ENCODE data around the gene ZNF70.

Gene ZNF70

GRCh38 chr22:23760056-23760455 is 9.1 kb upstream of the ZNF70 start:
- Histone ChIP-seq H3K36me3 (ENCODE audit: insufficient read depth, low read length) (peaks cover 4% of the 10 kb centered on the region), H3K27me3 (ENCODE audit: insufficient read depth, low read length) (no peaks in the 10 kb centered on the region), H3K4me1 (ENCODE audit: insufficient read depth, low read length) (peaks cover 8% of the 10 kb centered on the region), H3K9me3 (ENCODE audit: low read length) (no peaks in the 10 kb centered on the region), H2AFZ (ENCODE audit: low read depth, low read length) (no peak overlapping the region), H3K4me3 (ENCODE audit: low read length) (no peak overlapping the region)

DNA sequence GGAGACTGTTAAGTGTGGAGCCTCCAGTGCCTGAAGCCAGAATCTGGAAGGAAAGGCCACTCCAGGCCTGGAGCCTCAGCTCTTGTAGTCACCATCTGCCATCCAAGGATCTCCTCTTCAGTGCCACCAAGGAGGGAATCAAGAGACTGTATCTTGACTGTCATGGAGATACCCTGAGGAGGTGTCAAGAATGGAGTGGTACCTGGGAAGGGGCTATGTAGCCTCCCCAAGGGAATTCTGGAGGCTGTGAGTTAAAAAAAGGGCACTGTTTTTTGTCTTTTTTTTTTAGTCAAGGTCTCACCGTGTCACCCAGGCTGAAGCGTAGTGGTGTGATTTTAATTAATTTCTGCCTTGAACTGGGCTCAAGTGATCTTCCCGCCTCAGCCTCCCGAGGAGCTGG is 8.7 kb upstream of the ZNF70 start:
- no peaks in the 10 kb centered on the region for H3K27me3 ChIP-seq (ENCODE audit: insufficient read depth, low read length)
- no peak overlapping the region for H3K4me3 ChIP-seq (ENCODE audit: low read length)
- no peak overlapping the region for H2AFZ ChIP-seq (ENCODE audit: low read depth, low read length)
- no peaks in the 10 kb centered on the region for H3K36me3 ChIP-seq (ENCODE audit: insufficient read depth, low read length)
- peaks cover 8% of the 10 kb centered on the region for H3K4me1 ChIP-seq (ENCODE audit: insufficient read depth, low read length)
- no peaks in the 10 kb centered on the region for H3K9me3 ChIP-seq (ENCODE audit: low read length)

DNA sequence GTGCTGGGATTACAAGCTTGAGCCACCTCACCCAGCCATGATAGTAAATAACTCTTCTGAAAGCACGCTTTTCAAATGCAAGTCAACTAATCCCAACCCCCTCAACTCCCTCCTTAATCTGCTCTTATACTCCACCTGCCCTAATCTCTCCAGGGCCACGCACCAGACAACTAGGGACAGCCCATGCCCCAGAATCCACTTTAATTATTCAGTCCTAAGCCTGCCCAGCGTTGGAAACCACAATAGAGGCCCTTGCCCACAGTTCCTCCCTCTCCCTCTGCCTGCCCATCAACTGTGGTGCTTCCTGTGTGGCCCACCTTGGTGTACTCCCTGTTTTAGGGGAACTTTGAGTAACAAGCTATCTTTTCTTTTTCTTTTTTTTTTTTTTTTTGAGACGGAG is 6.0 kb upstream of the ZNF70 start:
- Histone ChIP-seq H3K4me3 (ENCODE audit: low read length) (no peak overlapping the region), H3K9me3 (ENCODE audit: low read length) (no peaks in the 10 kb centered on the region), H3K36me3 (ENCODE audit: insufficient read depth, low read length) (no peaks in the 10 kb centered on the region), H2AFZ (ENCODE audit: low read depth, low read length) (no peak overlapping the region), H3K4me1 (ENCODE audit: insufficient read depth, low read length) (no peaks in the 10 kb centered on the region), H3K27me3 (ENCODE audit: insufficient read depth, low read length) (no peaks in the 10 kb centered on the region)

DNA sequence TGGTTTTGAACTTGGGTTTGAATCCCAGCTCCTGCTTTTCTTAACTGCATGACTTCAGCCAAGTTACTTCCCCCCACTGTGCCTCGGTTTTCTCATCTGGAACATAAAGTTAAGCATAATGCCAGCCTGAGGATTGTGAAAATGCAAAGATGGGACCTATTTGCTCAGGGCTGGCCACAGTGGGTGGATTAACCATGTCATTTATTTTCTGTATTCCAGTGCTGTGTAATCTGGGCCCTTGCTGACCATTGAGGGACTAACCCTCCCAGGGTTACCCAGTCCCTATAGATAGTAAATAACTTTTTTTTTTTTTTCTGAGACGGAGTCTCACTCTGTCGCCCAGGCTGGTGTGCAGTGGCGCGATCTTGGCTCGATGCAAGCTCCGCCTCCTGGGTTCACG is 4.8 kb upstream of the ZNF70 start:
- no peak overlapping the region for H2AFZ ChIP-seq (ENCODE audit: low read depth, low read length)
- H3K9me3 ChIP-seq (ENCODE audit: low read length) = no peaks in the 10 kb centered on the region
- no peaks in the 10 kb centered on the region for H3K36me3 ChIP-seq (ENCODE audit: insufficient read depth, low read length)
- H3K4me1 ChIP-seq (ENCODE audit: insufficient read depth, low read length) = peaks cover 6% of the 10 kb centered on the region
- H3K27me3 ChIP-seq (ENCODE audit: insufficient read depth, low read length) = no peaks in the 10 kb centered on the region
- no peak overlapping the region for H3K4me3 ChIP-seq (ENCODE audit: low read length)

GRCh38 chr22:23754980-23755636 is 4.2 kb upstream of the ZNF70 start:
- H2AFZ ChIP-seq (ENCODE audit: low read depth, low read length) = no peak overlapping the region
- H3K4me3 ChIP-seq (ENCODE audit: low read length) = no peak overlapping the region
- H3K36me3 ChIP-seq (ENCODE audit: insufficient read depth, low read length) = no peaks in the 10 kb centered on the region
- no peaks in the 10 kb centered on the region for H3K27me3 ChIP-seq (ENCODE audit: insufficient read depth, low read length)
- no peaks in the 10 kb centered on the region for H3K9me3 ChIP-seq (ENCODE audit: low read length)
- peaks cover 10% of the 10 kb centered on the region for H3K4me1 ChIP-seq (ENCODE audit: insufficient read depth, low read length)

DNA sequence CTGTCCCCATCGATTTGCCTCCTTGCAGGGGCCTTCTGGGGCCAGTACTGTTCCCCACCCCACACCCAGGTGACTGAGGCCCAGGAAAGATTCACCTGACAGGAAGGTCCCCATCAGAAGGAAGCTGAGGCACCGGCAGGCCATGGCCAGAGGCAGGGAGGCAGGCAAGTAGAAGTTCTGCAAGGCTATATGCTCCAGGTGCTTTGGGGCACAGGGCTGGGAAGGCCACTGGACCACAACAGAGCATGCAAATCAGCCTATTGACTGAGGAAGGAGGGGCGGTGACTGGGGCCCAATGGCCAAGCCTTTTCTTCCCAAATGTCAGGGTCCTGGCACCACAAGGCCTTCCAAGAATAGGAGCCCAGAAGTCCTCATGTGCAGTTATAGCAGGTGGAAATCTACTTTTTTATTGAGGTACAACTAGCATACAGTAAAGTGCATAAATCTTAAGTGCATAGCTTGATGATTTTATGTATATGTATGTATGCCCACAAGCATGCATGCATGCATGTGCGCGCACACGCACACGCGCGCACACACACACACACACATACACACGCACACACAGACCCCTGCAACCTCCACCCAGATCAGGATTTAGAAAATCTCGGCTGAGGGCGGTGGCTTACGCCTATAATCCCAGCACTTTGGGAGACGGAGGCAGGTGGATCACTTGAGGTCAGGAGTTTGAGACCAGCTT is 3.5 kb upstream of the ZNF70 start, which contains the start of gene VPREB3:
VPREB3 (minus strand) TSS at position 206 of the 700 bp plus-strand sequence; CDS start at position 144, 62 bp downstream.
- Histone ChIP-seq H2AFZ (ENCODE audit: low read depth, low read length) (no peak within 1 kb of the TSS), H3K36me3 (ENCODE audit: insufficient read depth, low read length) (no peaks in the 10 kb centered on the region), H3K9me3 (ENCODE audit: low read length) (no peaks in the 10 kb centered on the region), H3K4me1 (ENCODE audit: insufficient read depth, low read length) (peaks cover 14% of the 10 kb centered on the region), H3K4me3 (ENCODE audit: low read length) (no peak within 1 kb of the TSS), H3K27me3 (ENCODE audit: insufficient read depth, low read length) (no peaks in the 10 kb centered on the region)

- Histone ChIP-seq H3K9me3 (ENCODE audit: low read length) (no peaks in the 10 kb centered on the region), H3K4me3 (ENCODE audit: low read length) (no peak overlapping the region), H3K27me3 (ENCODE audit: insufficient read depth, low read length) (no peaks in the 10 kb centered on the region), H2AFZ (ENCODE audit: low read depth, low read length) (no peak overlapping the region), H3K36me3 (ENCODE audit: insufficient read depth, low read length) (no peaks in the 10 kb centered on the region), H3K4me1 (ENCODE audit: insufficient read depth, low read length) (peaks cover 14% of the 10 kb centered on the region)
Measured at GRCh38 chr22:23753385-23753784, 2.5 kb upstream of the ZNF70 start.

DNA sequence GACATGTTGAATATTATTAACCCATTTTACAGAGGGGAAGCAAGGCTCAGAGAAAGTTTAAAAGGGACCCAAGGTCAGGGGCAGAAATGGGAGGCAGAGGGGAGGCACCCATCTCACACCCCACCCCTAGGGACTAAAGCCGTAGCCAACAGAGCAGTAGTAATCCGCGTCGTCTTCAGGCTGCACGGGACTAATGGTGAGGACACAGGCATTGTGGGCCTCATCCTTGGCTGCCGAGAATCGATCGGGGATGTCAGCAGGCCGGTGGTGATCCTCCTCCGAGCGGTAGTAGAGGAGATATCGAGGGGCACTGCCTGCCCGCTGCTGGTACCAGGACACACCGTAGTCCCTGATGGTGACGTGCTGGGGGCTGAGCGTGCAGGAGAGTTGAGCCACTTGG is 1.8 kb upstream of the ZNF70 start:
- Histone ChIP-seq H3K9me3 (ENCODE audit: low read length) (no peaks in the 10 kb centered on the region), H2AFZ (ENCODE audit: low read depth, low read length) (no peak overlapping the region), H3K4me1 (ENCODE audit: insufficient read depth, low read length) (peaks cover 14% of the 10 kb centered on the region), H3K27me3 (ENCODE audit: insufficient read depth, low read length) (no peaks in the 10 kb centered on the region), H3K4me3 (ENCODE audit: low read length) (no peak overlapping the region), H3K36me3 (ENCODE audit: insufficient read depth, low read length) (no peaks in the 10 kb centered on the region)

- H3K4me3 ChIP-seq (ENCODE audit: low read length) = no peak overlapping the region
- H2AFZ ChIP-seq (ENCODE audit: low read depth, low read length) = no peak overlapping the region
Measured at GRCh38 chr22:23752090-23752691, 1.3 kb upstream of the ZNF70 start.

GRCh38 chr22:23751441-23751996 is 607 bp upstream of the ZNF70 start:
- peaks cover 14% of the 10 kb centered on the region for H3K4me1 ChIP-seq (ENCODE audit: insufficient read depth, low read length)
- no peaks in the 10 kb centered on the region for H3K36me3 ChIP-seq (ENCODE audit: insufficient read depth, low read length)
- H2AFZ ChIP-seq (ENCODE audit: low read depth, low read length) = peak overlapping the region; percentile 70
- no peaks in the 10 kb centered on the region for H3K27me3 ChIP-seq (ENCODE audit: insufficient read depth, low read length)
- H3K4me3 ChIP-seq (ENCODE audit: low read length) = peak overlapping the region; percentile 97
- H3K9me3 ChIP-seq (ENCODE audit: low read length) = no peaks in the 10 kb centered on the region

More at GRCh38 chr22:23752090-23752691, 1.3 kb upstream of the ZNF70 start:
- peaks cover 14% of the 10 kb centered on the region for H3K4me1 ChIP-seq (ENCODE audit: insufficient read depth, low read length)
- no peaks in the 10 kb centered on the region for H3K36me3 ChIP-seq (ENCODE audit: insufficient read depth, low read length)
- H3K9me3 ChIP-seq (ENCODE audit: low read length) = no peaks in the 10 kb centered on the region
- no peaks in the 10 kb centered on the region for H3K27me3 ChIP-seq (ENCODE audit: insufficient read depth, low read length)

DNA sequence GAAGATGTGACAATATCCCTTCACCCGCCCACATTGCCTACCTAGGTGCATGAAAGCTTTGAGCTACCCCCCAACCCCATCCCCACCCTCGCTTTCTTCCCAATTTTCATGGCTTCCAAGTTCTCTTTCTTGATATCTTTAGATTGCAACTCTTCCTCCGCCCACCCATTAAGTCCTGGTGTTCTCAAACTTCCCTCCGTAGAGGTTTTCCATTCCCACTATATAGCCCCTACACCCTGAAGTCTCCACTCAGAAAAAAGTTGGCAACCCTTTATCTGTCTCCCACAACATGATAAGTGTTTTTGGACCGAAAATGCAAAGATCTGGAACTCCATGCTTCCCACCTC is 572 bp downstream of the ZNF70 start:
- H3K4me3 ChIP-seq (ENCODE audit: low read length) = peak overlapping the region; percentile 97
- H3K4me1 ChIP-seq (ENCODE audit: insufficient read depth, low read length) = peaks cover 14% of the 10 kb centered on the region
- peaks cover 4% of the 10 kb centered on the region for H3K36me3 ChIP-seq (ENCODE audit: insufficient read depth, low read length)
- H3K9me3 ChIP-seq (ENCODE audit: low read length) = no peaks in the 10 kb centered on the region
- H3K27me3 ChIP-seq (ENCODE audit: insufficient read depth, low read length) = no peaks in the 10 kb centered on the region
- peak overlapping the region; percentile 70 for H2AFZ ChIP-seq (ENCODE audit: low read depth, low read length)

GRCh38 chr22:23749841-23750301 is 1.0 kb downstream of the ZNF70 start:
- Histone ChIP-seq H3K9me3 (ENCODE audit: low read length) (no peaks in the 10 kb centered on the region), H3K36me3 (ENCODE audit: insufficient read depth, low read length) (peaks cover 8% of the 10 kb centered on the region), H3K4me1 (ENCODE audit: insufficient read depth, low read length) (peaks cover 14% of the 10 kb centered on the region), H2AFZ (ENCODE audit: low read depth, low read length) (peak overlapping the region; percentile 70), H3K27me3 (ENCODE audit: insufficient read depth, low read length) (no peaks in the 10 kb centered on the region), H3K4me3 (ENCODE audit: low read length) (peak overlapping the region; percentile 97)

- H3K4me3 ChIP-seq (ENCODE audit: low read length) = no peak overlapping the region
- no peaks in the 10 kb centered on the region for H3K27me3 ChIP-seq (ENCODE audit: insufficient read depth, low read length)
- peaks cover 2% of the 10 kb centered on the region for H3K9me3 ChIP-seq (ENCODE audit: low read length)
- H3K4me1 ChIP-seq (ENCODE audit: insufficient read depth, low read length) = peaks cover 8% of the 10 kb centered on the region
- H3K36me3 ChIP-seq (ENCODE audit: insufficient read depth, low read length) = peaks cover 37% of the 10 kb centered on the region
- no peak overlapping the region for H2AFZ ChIP-seq (ENCODE audit: low read depth, low read length)
Measured at GRCh38 chr22:23745791-23746190, 5.1 kb downstream of the ZNF70 start.

All from neuron (in vitro differentiated cells).